ENCODE data around the gene KCNJ5.

DNA sequence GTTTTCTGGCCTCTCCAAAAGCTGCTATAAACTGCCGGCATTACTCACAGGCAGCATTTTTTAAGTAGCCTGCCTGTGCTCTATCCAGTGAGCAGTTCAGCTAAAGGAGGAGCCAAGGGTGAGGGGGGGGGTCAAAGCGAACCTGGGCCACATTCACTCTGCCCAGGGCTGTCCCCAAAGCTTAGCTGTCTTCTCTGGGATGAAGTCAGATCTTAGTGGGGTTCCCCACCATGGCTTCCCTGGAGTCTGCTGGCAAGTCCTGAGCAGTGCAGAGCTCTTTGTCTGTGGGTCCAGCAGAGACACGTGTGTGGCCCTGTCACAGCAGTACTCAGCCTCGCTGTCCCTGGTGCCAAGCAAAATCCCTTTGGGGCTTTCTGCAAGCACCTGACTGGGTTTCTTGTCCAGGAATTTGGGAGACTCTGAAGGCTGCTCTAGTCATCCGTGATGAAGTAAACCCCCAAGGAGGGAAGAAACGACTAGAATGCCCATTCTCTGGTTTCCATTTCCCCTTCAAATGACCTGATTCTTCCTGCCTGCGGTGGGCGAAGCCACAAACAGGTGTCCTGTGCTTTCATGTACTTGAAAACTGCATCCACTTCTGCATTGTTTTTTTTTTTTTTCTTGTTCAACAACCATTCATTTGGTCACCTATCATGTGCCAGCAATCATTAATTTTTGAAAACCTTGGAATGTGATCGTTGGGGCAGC lies 2.6 kb downstream of the KCNJ5 start:
- TF ChIP-seq, protein P1, sequence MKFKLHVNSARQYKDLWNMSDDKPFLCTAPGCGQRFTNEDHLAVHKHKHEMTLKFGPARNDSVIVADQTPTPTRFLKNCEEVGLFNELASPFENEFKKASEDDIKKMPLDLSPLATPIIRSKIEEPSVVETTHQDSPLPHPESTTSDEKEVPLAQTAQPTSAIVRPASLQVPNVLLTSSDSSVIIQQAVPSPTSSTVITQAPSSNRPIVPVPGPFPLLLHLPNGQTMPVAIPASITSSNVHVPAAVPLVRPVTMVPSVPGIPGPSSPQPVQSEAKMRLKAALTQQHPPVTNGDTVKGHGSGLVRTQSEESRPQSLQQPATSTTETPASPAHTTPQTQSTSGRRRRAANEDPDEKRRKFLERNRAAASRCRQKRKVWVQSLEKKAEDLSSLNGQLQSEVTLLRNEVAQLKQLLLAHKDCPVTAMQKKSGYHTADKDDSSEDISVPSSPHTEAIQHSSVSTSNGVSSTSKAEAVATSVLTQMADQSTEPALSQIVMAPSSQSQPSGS (CRISPR knock-in tag; IDR thresholded peaks at IDR 0.05; ENCODE audit: borderline replicate concordance, low read depth): no peak
- TF ChIP-seq, protein P2, sequence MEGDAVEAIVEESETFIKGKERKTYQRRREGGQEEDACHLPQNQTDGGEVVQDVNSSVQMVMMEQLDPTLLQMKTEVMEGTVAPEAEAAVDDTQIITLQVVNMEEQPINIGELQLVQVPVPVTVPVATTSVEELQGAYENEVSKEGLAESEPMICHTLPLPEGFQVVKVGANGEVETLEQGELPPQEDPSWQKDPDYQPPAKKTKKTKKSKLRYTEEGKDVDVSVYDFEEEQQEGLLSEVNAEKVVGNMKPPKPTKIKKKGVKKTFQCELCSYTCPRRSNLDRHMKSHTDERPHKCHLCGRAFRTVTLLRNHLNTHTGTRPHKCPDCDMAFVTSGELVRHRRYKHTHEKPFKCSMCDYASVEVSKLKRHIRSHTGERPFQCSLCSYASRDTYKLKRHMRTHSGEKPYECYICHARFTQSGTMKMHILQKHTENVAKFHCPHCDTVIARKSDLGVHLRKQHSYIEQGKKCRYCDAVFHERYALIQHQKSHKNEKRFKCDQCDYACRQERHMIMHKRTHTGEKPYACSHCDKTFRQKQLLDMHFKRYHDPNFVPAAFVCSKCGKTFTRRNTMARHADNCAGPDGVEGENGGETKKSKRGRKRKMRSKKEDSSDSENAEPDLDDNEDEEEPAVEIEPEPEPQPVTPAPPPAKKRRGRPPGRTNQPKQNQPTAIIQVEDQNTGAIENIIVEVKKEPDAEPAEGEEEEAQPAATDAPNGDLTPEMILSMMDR (IDR thresholded peaks at IDR 0.05): no peak
- TF ChIP-seq, protein P3, sequence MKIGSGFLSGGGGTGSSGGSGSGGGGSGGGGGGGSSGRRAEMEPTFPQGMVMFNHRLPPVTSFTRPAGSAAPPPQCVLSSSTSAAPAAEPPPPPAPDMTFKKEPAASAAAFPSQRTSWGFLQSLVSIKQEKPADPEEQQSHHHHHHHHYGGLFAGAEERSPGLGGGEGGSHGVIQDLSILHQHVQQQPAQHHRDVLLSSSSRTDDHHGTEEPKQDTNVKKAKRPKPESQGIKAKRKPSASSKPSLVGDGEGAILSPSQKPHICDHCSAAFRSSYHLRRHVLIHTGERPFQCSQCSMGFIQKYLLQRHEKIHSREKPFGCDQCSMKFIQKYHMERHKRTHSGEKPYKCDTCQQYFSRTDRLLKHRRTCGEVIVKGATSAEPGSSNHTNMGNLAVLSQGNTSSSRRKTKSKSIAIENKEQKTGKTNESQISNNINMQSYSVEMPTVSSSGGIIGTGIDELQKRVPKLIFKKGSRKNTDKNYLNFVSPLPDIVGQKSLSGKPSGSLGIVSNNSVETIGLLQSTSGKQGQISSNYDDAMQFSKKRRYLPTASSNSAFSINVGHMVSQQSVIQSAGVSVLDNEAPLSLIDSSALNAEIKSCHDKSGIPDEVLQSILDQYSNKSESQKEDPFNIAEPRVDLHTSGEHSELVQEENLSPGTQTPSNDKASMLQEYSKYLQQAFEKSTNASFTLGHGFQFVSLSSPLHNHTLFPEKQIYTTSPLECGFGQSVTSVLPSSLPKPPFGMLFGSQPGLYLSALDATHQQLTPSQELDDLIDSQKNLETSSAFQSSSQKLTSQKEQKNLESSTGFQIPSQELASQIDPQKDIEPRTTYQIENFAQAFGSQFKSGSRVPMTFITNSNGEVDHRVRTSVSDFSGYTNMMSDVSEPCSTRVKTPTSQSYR (CRISPR knock-in tag; IDR thresholded peaks at IDR 0.05): no peak
- TF ChIP-seq ZNF219 (CRISPR knock-in tag; IDR thresholded peaks at IDR 0.05; ENCODE audit: borderline replicate concordance) (no peak), ZBTB21 (CRISPR knock-in tag; IDR thresholded peaks at IDR 0.05; ENCODE audit: borderline replicate concordance) (no peak)
- TF ChIP-seq, protein P4, sequence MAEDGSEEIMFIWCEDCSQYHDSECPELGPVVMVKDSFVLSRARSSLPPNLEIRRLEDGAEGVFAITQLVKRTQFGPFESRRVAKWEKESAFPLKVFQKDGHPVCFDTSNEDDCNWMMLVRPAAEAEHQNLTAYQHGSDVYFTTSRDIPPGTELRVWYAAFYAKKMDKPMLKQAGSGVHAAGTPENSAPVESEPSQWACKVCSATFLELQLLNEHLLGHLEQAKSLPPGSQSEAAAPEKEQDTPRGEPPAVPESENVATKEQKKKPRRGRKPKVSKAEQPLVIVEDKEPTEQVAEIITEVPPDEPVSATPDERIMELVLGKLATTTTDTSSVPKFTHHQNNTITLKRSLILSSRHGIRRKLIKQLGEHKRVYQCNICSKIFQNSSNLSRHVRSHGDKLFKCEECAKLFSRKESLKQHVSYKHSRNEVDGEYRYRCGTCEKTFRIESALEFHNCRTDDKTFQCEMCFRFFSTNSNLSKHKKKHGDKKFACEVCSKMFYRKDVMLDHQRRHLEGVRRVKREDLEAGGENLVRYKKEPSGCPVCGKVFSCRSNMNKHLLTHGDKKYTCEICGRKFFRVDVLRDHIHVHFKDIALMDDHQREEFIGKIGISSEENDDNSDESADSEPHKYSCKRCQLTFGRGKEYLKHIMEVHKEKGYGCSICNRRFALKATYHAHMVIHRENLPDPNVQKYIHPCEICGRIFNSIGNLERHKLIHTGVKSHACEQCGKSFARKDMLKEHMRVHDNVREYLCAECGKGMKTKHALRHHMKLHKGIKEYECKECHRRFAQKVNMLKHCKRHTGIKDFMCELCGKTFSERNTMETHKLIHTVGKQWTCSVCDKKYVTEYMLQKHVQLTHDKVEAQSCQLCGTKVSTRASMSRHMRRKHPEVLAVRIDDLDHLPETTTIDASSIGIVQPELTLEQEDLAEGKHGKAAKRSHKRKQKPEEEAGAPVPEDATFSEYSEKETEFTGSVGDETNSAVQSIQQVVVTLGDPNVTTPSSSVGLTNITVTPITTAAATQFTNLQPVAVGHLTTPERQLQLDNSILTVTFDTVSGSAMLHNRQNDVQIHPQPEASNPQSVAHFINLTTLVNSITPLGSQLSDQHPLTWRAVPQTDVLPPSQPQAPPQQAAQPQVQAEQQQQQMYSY (CRISPR knock-in tag; IDR thresholded peaks at IDR 0.05): no peak

All from WTC11 (cell line).